GM18507 (cell line): ENCODE measurements around the gene MRPS27.
A peak's percentile ranks its signal among the peaks of the same experiment; 100 is the strongest.

Experiments
- DNase-seq: peaks from one replicate; pipeline ENCODE4 v3.0.0; 2011; ENCODE audit warnings: low read depth; ENCODE audit not compliant: insufficient read length; ENCODE audit errors: extremely low spot score
- FAIRE-seq: peaks from 2 replicates; lab custom pipeline; 2011; peaks lifted over from hg19 to GRCh38; lab: Jason Lieb, UNC

Gene MRPS27

GRCh38 chr5:72294473-72294872 is 25.6 kb downstream of the MRPS27 start:
- FAIRE-seq, result peak; percentile 74
- no peak for DNase-seq

- FAIRE-seq, result peak; percentile 21
- no peak for DNase-seq
Measured at GRCh38 chr5:72293495-72294055, 26.5 kb downstream of the MRPS27 start.

GRCh38 chr5:72292411-72292810 is 27.6 kb downstream of the MRPS27 start:
- FAIRE-seq (no peak), DNase-seq (no peak)

DNA sequence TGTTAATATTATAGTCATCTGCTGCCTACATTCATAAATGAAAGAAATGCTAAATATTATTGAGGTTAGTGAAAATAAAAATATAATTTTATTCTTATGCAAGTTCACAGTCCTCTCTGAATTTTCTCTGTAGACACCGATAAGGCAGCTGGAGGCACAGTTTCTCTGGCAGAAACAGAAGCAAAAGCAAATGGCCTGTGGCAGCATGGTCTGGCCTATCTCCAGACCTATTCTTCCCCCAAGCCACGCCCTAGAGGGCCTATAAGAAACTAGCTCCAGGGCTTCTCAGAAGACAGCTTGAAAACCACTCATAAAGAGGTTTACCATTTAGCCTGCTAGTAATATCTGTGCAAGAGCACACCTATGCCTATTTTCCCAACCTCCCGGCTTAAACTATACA is 28.4 kb downstream of the MRPS27 start:
- FAIRE-seq, result no peak
- no peak for DNase-seq

DNA sequence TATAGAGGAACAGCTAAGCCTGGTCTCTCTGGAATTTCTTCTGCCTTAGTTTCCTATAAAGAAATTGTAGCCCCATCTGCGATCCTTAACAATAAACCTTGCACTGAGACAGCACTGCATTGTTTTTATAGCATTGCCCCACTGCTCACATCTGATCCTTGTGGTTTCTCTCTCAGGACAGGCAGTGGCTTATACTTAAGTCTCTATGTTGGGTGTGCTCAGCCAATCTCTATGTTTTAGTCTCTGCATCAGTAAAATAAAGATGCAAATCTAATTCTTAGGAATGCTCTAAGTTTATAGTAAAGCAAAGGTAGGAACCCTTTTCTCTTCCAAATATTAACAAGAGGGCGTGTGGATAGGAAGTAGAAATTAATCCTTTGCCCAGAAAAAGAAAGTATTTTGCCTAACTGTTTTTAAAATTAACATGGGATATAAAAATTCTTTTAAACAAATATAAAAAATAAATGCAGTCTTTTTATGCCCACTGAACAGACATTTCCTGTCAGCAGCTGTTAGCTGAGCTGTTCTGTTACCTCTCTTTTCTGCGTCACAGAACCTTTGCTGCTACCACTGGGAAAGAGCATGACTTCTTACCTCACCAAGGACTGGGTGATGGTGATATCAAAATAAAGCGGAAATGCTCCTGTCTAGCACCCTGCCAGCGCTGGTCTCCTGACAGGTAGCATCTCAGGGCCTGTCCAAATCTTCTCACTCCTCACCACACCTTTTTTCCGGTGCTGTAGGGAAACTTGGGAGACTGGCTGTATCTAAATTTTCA is 29.5 kb downstream of the MRPS27 start:
- peak; percentile 5 for FAIRE-seq
- DNase-seq, result no peak

GRCh38 chr5:72288924-72289323 is 31.1 kb downstream of the MRPS27 start:
- FAIRE-seq, result no peak
- no peak for DNase-seq

DNA sequence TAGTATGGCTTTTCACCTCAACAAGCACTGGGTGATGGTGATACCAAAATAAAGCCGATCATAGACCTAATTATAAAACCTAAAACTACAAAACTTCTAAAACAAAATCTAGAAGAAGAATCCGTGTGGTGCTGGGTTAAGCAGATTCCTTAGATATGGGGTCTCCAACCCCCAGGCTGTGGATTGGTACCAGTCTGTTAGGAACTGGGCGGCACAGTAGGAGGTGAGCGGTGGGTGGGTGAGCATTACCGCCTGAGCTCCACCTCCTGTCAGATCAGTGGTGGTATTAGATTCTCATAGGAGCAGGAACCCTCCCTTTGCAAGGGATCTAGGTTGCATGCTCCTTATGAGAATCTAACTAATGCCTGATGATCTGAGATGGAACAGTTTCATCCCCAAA is 33.2 kb downstream of the MRPS27 start:
- DNase-seq (no peak), FAIRE-seq (no peak)

- FAIRE-seq, result no peak
- no peak for DNase-seq
Measured at GRCh38 chr5:72285424-72285821, 34.6 kb downstream of the MRPS27 start.

DNA sequence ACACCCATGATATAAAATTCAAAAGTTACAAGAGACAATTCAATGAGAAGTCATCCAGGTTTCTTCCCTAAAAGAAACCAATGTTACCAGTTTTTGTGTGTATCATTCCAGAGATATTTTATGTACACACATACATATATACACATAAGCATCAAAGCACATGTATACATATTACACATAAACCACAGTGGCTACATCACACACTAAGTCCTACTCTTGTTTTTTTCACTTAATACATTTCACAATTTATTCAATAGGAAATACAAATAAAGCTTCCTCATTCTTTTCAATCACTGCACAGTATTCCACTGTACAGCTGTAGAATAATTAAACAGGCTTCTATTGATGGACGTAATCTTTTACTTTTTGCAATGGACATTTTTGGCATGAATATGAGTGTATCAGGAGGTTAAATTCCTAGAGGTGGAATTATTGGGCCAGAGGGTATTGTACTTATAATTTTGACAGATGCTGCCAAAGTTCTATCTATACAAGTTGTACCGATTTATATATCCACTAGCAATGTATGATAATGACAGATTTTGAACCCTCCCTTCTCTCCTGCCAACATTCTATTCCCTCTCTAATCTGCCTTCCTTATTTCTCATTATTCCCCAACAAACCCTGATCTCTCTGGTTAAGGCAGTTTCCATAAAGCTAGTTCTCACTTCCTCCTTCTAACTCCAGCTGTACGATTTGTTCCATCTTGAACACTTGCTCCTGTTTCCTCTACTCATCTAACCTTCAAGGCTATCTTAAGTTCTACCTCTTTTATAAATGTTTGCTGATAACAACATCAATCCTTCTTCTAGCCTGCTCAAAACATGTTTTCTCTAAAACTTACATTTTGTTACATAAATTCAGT is 35.2 kb downstream of the MRPS27 start:
- FAIRE-seq (no peak), DNase-seq (no peak)

GRCh38 chr5:72283358-72283757 is 36.7 kb downstream of the MRPS27 start:
- FAIRE-seq, result no peak
- no peak for DNase-seq

GRCh38 chr5:72282878-72283277 is 37.2 kb downstream of the MRPS27 start:
- DNase-seq, result no peak

GRCh38 chr5:72281764-72282499 is 38.1 kb downstream of the MRPS27 start:
- DNase-seq (no peak), FAIRE-seq (no peak)

More at GRCh38 chr5:72282878-72283277, 37.2 kb downstream of the MRPS27 start:
- FAIRE-seq, result no peak

DNA sequence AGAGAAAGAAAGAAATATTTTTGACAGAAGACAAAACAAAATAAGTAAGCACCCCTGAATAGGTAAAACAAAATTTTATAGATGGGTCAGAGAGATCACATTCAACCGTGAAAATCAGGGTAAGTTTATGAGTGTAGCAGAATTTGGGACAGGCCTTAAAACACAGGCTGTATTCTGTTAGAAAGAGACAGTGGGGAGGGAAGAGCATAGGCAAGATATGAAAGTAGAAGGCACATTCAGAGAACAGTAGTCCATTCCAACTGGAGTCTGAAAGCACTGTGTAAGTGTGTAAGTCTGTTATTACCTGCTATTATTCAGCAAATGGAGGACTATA is 38.6 kb downstream of the MRPS27 start:
- no peak for FAIRE-seq
- DNase-seq, result no peak

DNA sequence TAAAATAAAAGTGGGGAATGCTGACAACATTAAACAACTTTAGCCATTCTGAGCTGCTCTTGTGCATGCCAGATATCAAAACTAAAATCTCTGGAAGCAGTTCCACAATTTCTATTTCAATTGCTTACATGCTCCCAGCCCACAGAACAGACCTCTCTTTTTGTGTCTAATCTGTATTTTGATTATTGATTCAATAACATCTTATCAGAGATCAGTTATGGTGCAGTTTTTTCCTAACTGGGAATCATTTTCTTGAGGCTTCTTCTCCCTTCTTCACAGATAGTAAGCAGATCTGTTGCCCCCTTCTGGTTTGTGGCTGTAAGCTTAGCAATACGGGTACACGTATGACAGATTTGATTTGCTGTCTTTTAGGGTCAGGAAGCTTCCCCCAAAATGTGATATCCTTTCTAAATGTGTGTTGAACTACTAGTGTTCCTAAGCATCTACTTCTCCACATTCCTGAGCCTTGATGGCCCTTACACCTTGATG is 39.4 kb downstream of the MRPS27 start:
- DNase-seq (no peak), FAIRE-seq (peak; percentile 21)

DNA sequence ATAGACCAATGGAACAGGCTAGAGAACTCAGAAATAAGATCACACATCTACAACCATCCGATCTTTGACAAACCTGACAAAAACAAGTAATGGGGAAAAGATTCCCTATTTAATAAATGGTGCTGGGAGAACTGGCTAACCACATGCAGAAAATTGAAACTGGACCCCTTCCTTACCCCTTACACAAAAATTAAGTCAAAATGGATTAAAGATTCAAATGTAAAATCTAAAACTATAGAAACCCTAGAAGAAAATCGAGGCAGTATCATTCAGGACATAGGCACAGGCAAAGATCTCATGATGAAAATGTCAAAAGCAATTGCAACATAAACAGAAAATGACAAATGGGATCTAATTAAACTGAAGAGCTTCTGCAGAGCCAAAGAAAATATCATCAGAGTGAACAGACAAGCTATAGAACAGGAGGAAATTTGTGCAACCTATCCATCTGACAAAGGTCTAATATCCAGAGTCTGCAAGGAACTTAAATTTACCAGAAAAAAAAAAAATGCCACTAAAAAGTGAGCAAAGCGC is 43.8 kb downstream of the MRPS27 start:
- no peak for FAIRE-seq
- DNase-seq, result no peak

DNA sequence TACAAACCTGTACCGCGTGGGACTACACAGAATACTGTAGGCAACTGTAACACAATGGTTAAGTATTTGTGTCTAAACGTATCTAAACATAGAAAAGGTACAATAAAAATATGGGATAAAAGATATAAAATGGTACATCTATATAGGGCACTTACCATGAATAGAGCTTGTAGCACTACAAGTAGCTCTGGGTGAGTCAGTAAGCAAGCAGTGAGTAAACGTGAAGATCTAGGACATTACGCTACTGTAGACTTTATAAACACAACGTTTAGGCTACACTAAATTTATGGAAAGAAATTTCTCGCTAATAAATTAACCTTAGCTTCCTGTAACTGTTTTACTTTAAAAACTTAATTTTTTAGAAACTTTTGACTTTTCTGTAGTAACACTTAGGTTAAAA is 46.5 kb downstream of the MRPS27 start:
- FAIRE-seq, result no peak
- DNase-seq, result no peak

- DNase-seq, result no peak
- peak; percentile 35 for FAIRE-seq
Measured at GRCh38 chr5:72272398-72272797, 47.6 kb downstream of the MRPS27 start.

- no peak for DNase-seq
- FAIRE-seq, result no peak
Measured at GRCh38 chr5:72271702-72272101, 48.3 kb downstream of the MRPS27 start.

DNA sequence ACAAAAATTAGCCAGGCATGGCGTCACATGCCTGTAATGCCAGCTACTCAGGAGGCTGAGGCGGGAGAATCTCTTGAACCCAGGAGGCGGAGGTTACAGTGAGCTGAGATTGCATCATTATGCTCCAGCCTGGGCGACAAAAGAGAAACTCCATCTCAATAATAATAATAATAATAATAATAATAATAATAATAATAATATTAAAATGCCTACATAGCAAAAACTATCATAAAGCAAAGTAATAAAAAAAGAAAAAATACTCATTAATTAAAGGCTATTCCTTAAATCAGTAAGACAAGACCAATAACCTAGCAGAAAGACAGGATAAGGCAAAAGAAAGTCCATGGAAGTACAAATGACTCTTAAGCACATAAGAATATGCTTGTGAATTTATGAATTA is 50.0 kb downstream of the MRPS27 start:
- FAIRE-seq, result no peak
- no peak for DNase-seq

- DNase-seq (no peak), FAIRE-seq (no peak)
Measured at GRCh38 chr5:72269411-72269780, 50.6 kb downstream of the MRPS27 start.
